HepG2 (cell line): ENCODE results near the gene POPDC2. TPM values are rescaled to one million over a fixed set of nuclear protein-coding genes. Genes with fewer than 3 reads are reported as not detected.

Source experiments
- ATAC-seq: fragments of 200-7000 bp; cut with Tn5 transposase; 3 replicates; pipeline ENCODE4 v1.9.1; 2020; ENCODE audit warnings: mild to moderate bottlenecking, moderate library complexity
- BruUV-seq: library from RNA; stranded (reverse); fragments of 400-500 nt; replicated peaks from 2 replicates; lab custom pipeline; 2021; lab: Mats Ljungman, UMichigan
- CTCF ChIA-PET: fragments of 300-600 bp; formaldehyde crosslinking; extraction: SDS; loops from one replicate; lab custom pipeline; 2021; ENCODE audit warnings: low total read pairs, inconsistent platforms, low intra/inter-chr PET ratio; lab: Yijun Ruan, JAX
- POLR2A ChIA-PET: fragments of 350-600 bp; sonication (Branson Sonifier 250); formaldehyde crosslinking; loops from one replicate; lab custom pipeline; 2020; ENCODE audit warnings: antibody characterized with exemption, inconsistent platforms; lab: Yijun Ruan, JAX
- DNase-seq: peaks from one replicate; pipeline ENCODE4 v3.0.0-alpha.2; 2015; ENCODE audit warnings: low spot score
- FAIRE-seq: peaks from 3 replicates; lab custom pipeline; 2011; peaks lifted over from hg19 to GRCh38; lab: Jason Lieb, UNC
- H2AFZ ChIP-seq: one replicate; pipeline ENCODE4 v1.6.1; 2011; ENCODE audit warnings: low read length, inconsistent platforms
- H3K27ac ChIP-seq: fragments of 300-600 bp; 3 replicates; pipeline ENCODE4 v1.8.0; 2011; ENCODE audit warnings: mixed run types, mild to moderate bottlenecking, mixed read lengths, low read length, inconsistent platforms; ENCODE audit not compliant: insufficient read depth; ENCODE audit errors: extremely low read length
- H3K27me3 ChIP-seq, 2 experiments: fragments of 200-600 bp in 1 of 2; 2 replicates in 1 of 2; 3 replicates in 1 of 2; pipeline versions ENCODE4 v1.6.0 to v1.8.0; 2011; ENCODE audit warnings: low read length in 2 of 2, mild to moderate bottlenecking in 2 of 2, moderate library complexity in 2 of 2, inconsistent platforms in 1 of 2; ENCODE audit not compliant: insufficient read depth in 2 of 2, control insufficient read depth in 1 of 2
- H3K36me3 ChIP-seq, 2 experiments: fragments of 200-600 bp in 1 of 2; replicated peaks in 1 of 2; 2 replicates in 1 of 2; 3 replicates in 1 of 2; pipeline versions ENCODE4 v1.5.1 to v1.8.0; 2011; ENCODE audit warnings: low read length in 2 of 2, inconsistent platforms in 1 of 2; ENCODE audit not compliant: insufficient read depth in 2 of 2, control insufficient read depth in 1 of 2
- H3K4me1 ChIP-seq: 2 replicates; pipeline ENCODE4 v1.5.1; 2012; ENCODE audit warnings: low read length, inconsistent platforms; ENCODE audit not compliant: insufficient read depth
- H3K4me2 ChIP-seq: 2 replicates; pipeline ENCODE4 v1.6.0; 2011; ENCODE audit warnings: low read depth, low read length, inconsistent platforms
- H3K4me3 ChIP-seq, 3 experiments: fragments of 200-600 bp in 1 of 3; sonication (generic), shearing (Covaris generic) in 1 of 3; replicated peaks in 1 of 3; 2 replicates each; pipeline ENCODE4 v1.5.1; 2011 to 2016; ENCODE audit warnings: low read length in 3 of 3, inconsistent platforms in 2 of 3, low read depth in 2 of 3, mild to moderate bottlenecking in 2 of 3, control low read depth in 1 of 3, mixed read lengths in 1 of 3; ENCODE audit not compliant: insufficient read depth in 1 of 3
- H3K79me2 ChIP-seq: one replicate; pipeline ENCODE4 v1.6.1; 2011; ENCODE audit warnings: low read length, inconsistent platforms; ENCODE audit not compliant: insufficient read depth
- H3K9ac ChIP-seq: 2 replicates; pipeline ENCODE4 v1.6.0; 2011; ENCODE audit warnings: mild to moderate bottlenecking, low read depth, low read length, inconsistent platforms; ENCODE audit not compliant: insufficient read depth
- H3K9me3 ChIP-seq: 2 replicates; pipeline ENCODE4 v1.5.1; 2012; ENCODE audit warnings: mild to moderate bottlenecking, low read length
- H4K20me1 ChIP-seq: 2 replicates; pipeline ENCODE4 v1.6.0; 2011; ENCODE audit warnings: inconsistent platforms, mild to moderate bottlenecking, low read length, moderate library complexity; ENCODE audit not compliant: insufficient read depth
- IKZF1 ChIP-seq: fragments of 450-650 bp; IDR thresholded peaks from 2 replicates; pipeline ENCODE4 v1.7.1; 2016
- NFYC ChIP-seq: IDR thresholded peaks from 2 replicates; pipeline ENCODE4 v1.6.1; 2016; ENCODE audit warnings: missing genetic modification reagents, missing compliant biosample characterization
- ZBTB26 ChIP-seq: IDR thresholded peaks from 2 replicates; pipeline ENCODE4 v1.6.1; 2016; ENCODE audit warnings: missing compliant biosample characterization, missing genetic modification reagents, borderline replicate concordance
- ZFYVE20 ChIP-seq: sonication (generic); formaldehyde crosslinking; IDR thresholded peaks from 2 replicates; pipeline ENCODE4 v1.8.0; 2023; ENCODE audit warnings: low read depth, mild to moderate bottlenecking, moderate library complexity, missing genetic modification reagents, borderline replicate concordance
- ZNF18 ChIP-seq: sonication (generic); formaldehyde crosslinking; IDR thresholded peaks from 2 replicates; pipeline ENCODE4 v1.8.0; 2022; ENCODE audit warnings: mild to moderate bottlenecking, missing genetic modification reagents; ENCODE audit not compliant: insufficient replicate concordance
- ZNF687 ChIP-seq: sonication (generic); formaldehyde crosslinking; IDR thresholded peaks from 2 replicates; pipeline ENCODE4 v1.5.1; 2020; ENCODE audit warnings: mild to moderate bottlenecking, missing genetic modification reagents, moderate library complexity
- WGBS: methylation state at CpG from one replicate; pipeline ENCODE4 v1.1.6; 2017; ENCODE audit warnings: low lambda C conversion rate; 5-methylcytosine and 5-hydroxymethylcytosine counted together
- in situ Hi-C: cut with HindIII; loops from 2 replicates; pipeline ENCODE4 v1.10.0; 2017; ENCODE audit warnings: low pct_unique_long_range_greater_than_20kb; ENCODE audit not compliant: extremely low pct_ligation_motif_present
- intact Hi-C: fragments of 100-400 bp; cut with micrococcal nuclease; formaldehyde crosslinking; loops from one replicate; pipeline ENCODE4 v1.10.0; 2022; ENCODE audit not compliant: unreplicated experiment
- polyA plus RNA-seq, 8 experiments: library from polyadenylated mRNA; depleted of rRNA in 3 of 8; stranded (reverse) in 7 of 8; unstranded in 1 of 8; fragments of >200 nt; fragmentation: Illumina TruSeq in 4 of 8; extraction: Trizol in 4 of 8; gene quantifications; 2 replicates each; pipeline versions ENCODE4 v1.2.1 to v1.2.3, GENCODE V29; 2011 to 2016; ENCODE audit warnings: low read depth in 4 of 8, missing spikeins in 1 of 8, mixed read lengths in 1 of 8; ENCODE audit not compliant: insufficient read depth in 1 of 8
- total RNA-seq, 5 experiments: library from RNA; depleted of rRNA; stranded (reverse); fragments of >200 nt; fragmentation: Illumina TruSeq; extraction: Trizol; gene quantifications; 2 replicates each; pipeline ENCODE4 v1.2.3, GENCODE V29; 2016; ENCODE audit warnings: low read depth in 1 of 5
- TF ChIP-seq, protein P1 (sequence below): IDR thresholded peaks from 2 replicates; pipeline ENCODE4 v1.6.1; 2018; ENCODE audit warnings: missing genetic modification reagents, mild to moderate bottlenecking, missing compliant biosample characterization
- TF ChIP-seq, protein P2 (sequence below): IDR thresholded peaks from 2 replicates; pipeline ENCODE4 v1.6.1; 2018; ENCODE audit warnings: missing genetic modification reagents
- TF ChIP-seq, protein P3 (sequence below): sonication (generic); formaldehyde crosslinking; IDR thresholded peaks from 2 replicates; pipeline ENCODE4 v1.4.0; 2020; ENCODE audit warnings: low read depth, mild to moderate bottlenecking, missing genetic modification reagents

Gene POPDC2
- total and polyA plus RNA-seq, 2 of the 13 experiments (the other 11 are each of a cell fraction or from before 2014, with no cell fraction given) = 0.18 to 0.58 TPM

DNA sequence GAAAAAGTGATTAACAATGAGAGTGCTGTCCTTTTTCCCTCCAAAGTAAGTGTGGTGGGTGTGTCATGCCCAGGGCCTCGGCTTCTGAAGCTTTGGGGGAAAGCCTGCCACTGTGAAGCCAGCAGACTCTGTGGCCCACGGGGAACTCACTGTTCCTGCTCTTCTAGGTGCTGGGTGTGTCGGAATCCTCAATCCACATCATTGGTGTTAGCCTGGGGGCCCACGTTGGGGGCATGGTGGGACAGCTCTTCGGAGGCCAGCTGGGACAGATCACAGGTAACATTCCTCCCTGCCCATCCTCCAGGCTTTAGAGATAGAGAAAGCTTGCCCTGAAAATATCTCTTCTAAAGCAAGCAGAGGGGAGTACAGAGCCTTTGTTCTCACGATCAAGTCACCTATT is 51.1 kb downstream of the POPDC2 start (continued):
- TF ChIP-seq ZNF687 = no peak
- no peak for TF ChIP-seq NFYC (CRISPR knock-in tag)
- TF ChIP-seq ZFYVE20 = no peak
- no peak for TF ChIP-seq IKZF1
- no peak for TF ChIP-seq ZNF18 (CRISPR knock-in tag)

DNA sequence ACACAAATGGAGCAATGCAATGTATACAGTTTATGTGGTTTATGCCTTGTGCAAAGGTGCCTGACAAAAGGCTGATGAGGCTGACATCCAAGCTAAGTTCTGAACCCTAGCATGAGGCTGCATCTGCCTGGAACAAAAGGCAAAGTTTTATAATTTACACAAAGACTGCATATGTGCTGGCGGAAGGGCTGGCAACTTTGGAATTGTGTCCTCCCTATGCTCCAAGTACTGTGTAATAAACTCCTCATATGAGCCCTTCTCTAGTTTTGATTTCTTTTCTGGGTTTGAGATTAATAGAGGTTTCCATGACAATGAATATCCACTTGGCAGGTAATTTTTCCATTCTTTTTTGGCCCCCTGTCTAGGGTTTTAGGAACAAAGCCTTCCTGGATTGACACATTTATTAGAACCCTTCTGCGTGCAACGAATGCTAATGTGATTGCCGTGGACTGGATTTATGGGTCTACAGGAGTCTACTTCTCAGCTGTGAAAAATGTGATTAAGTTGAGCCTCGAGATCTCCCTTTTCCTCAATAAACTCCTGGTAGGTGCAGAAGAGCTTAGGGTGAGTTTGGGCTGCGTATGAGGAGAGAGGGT is 51.9 kb downstream of the POPDC2 start:
- ChIA-PET CTCF (no interaction called here), POLR2A (no interaction called here)
- BruUV-seq = no TSS peak
- H2AFZ ChIP-seq = no peak overlapping the region
- 54% methylated on average over 6 of the region's 6 CpGs for WGBS
- H3K9me3 ChIP-seq = no peaks in the 10 kb centered on the region
- no peak overlapping the region for H3K4me2 ChIP-seq
- in situ Hi-C loops = no loop called here
- ATAC-seq (no peak), DNase-seq (no peak), FAIRE-seq (no peak)
- H3K27ac ChIP-seq = no peak overlapping the region
- H3K79me2 ChIP-seq = no peaks in the 10 kb centered on the region
- no peak overlapping the region for H3K4me3 ChIP-seq
- H3K9ac ChIP-seq = no peak overlapping the region
- H3K4me1 ChIP-seq = no peaks in the 10 kb centered on the region
- no peaks in the 10 kb centered on the region for H4K20me1 ChIP-seq
- H3K27me3 ChIP-seq = 0 out of 5 replicates have a peak, but pooled peaks cover 0 to 3% of the 10 kb centered on the region in 2 experiments
- no peaks in the 10 kb centered on the region for H3K36me3 ChIP-seq
- intact Hi-C loops = no loop called here
- no peak for TF ChIP-seq ZBTB26
- TF ChIP-seq, protein P1, sequence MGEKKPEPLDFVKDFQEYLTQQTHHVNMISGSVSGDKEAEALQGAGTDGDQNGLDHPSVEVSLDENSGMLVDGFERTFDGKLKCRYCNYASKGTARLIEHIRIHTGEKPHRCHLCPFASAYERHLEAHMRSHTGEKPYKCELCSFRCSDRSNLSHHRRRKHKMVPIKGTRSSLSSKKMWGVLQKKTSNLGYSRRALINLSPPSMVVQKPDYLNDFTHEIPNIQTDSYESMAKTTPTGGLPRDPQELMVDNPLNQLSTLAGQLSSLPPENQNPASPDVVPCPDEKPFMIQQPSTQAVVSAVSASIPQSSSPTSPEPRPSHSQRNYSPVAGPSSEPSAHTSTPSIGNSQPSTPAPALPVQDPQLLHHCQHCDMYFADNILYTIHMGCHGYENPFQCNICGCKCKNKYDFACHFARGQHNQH (CRISPR knock-in tag) = no peak
- TF ChIP-seq, protein P2, sequence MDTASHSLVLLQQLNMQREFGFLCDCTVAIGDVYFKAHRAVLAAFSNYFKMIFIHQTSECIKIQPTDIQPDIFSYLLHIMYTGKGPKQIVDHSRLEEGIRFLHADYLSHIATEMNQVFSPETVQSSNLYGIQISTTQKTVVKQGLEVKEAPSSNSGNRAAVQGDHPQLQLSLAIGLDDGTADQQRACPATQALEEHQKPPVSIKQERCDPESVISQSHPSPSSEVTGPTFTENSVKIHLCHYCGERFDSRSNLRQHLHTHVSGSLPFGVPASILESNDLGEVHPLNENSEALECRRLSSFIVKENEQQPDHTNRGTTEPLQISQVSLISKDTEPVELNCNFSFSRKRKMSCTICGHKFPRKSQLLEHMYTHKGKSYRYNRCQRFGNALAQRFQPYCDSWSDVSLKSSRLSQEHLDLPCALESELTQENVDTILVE (CRISPR knock-in tag) = no peak
- TF ChIP-seq, protein P3, sequence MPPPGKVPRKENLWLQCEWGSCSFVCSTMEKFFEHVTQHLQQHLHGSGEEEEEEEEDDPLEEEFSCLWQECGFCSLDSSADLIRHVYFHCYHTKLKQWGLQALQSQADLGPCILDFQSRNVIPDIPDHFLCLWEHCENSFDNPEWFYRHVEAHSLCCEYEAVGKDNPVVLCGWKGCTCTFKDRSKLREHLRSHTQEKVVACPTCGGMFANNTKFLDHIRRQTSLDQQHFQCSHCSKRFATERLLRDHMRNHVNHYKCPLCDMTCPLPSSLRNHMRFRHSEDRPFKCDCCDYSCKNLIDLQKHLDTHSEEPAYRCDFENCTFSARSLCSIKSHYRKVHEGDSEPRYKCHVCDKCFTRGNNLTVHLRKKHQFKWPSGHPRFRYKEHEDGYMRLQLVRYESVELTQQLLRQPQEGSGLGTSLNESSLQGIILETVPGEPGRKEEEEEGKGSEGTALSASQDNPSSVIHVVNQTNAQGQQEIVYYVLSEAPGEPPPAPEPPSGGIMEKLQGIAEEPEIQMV (CRISPR knock-in tag) = no peak
